ENCODE results near the gene GALNS.

The GALNS gene

GRCh38 chr16:88872650-88873331 lies 16.0 kb upstream of the GALNS start:
- in situ Hi-C loops (cut with HindIII; ENCODE audit: low sequenced_read_pairs) = no loop called here
- no peak for TF ChIP-seq CTCF (IDR thresholded peaks at IDR 0.05; ENCODE audit: low read depth, low read length)
- H3K4me3 ChIP-seq (ENCODE audit: low read depth, low read length) = no peak overlapping the region
- DNase-seq (ENCODE audit: low read depth, low spot score) = no peak

- in situ Hi-C loops (cut with HindIII; ENCODE audit: low sequenced_read_pairs) = no loop called here
- no peak for TF ChIP-seq CTCF (IDR thresholded peaks at IDR 0.05; ENCODE audit: low read depth, low read length)
- H3K4me3 ChIP-seq (ENCODE audit: low read depth, low read length) = no peak overlapping the region
- DNase-seq (ENCODE audit: low read depth, low spot score) = no peak
Observed at GRCh38 chr16:88871730-88872416, 15.1 kb upstream of the GALNS start.

- in situ Hi-C loops (cut with HindIII; ENCODE audit: low sequenced_read_pairs) = no loop called here
- DNase-seq (ENCODE audit: low read depth, low spot score) = no peak
- no peak for TF ChIP-seq CTCF (IDR thresholded peaks at IDR 0.05; ENCODE audit: low read depth, low read length)
- no peak overlapping the region for H3K4me3 ChIP-seq (ENCODE audit: low read depth, low read length)
Observed at GRCh38 chr16:88871349-88871702, 14.6 kb upstream of the GALNS start.

- no peak for TF ChIP-seq CTCF (IDR thresholded peaks at IDR 0.05; ENCODE audit: low read depth, low read length)
- no peak for DNase-seq (ENCODE audit: low read depth, low spot score)
- no peak overlapping the region for H3K4me3 ChIP-seq (ENCODE audit: low read depth, low read length)
- in situ Hi-C loops (cut with HindIII; ENCODE audit: low sequenced_read_pairs) = no loop called here
Observed at GRCh38 chr16:88870608-88871348, 14.0 kb upstream of the GALNS start.

- TF ChIP-seq CTCF (IDR thresholded peaks at IDR 0.05; ENCODE audit: low read depth, low read length) = no peak
- no peak overlapping the region for H3K4me3 ChIP-seq (ENCODE audit: low read depth, low read length)
- in situ Hi-C loops (cut with HindIII; ENCODE audit: low sequenced_read_pairs) = no loop called here
- no peak for DNase-seq (ENCODE audit: low read depth, low spot score)
Observed at GRCh38 chr16:88869673-88869980, 12.9 kb upstream of the GALNS start.

- in situ Hi-C loops (cut with HindIII; ENCODE audit: low sequenced_read_pairs) = no loop called here
- no peak for TF ChIP-seq CTCF (IDR thresholded peaks at IDR 0.05; ENCODE audit: low read depth, low read length)
- DNase-seq (ENCODE audit: low read depth, low spot score) = no peak
Observed at GRCh38 chr16:88868974-88869672, 12.4 kb upstream of the GALNS start.

More at GRCh38 chr16:88868974-88869672, 12.4 kb upstream of the GALNS start:
- no peak overlapping the region for H3K4me3 ChIP-seq (ENCODE audit: low read depth, low read length)

Data from astrocyte of the spinal cord (primary cell).